Psoas muscle (tissue), 8 donors: Measurements from ENCODE around the gene DMD. TPM values are rescaled to one million over a fixed set of nuclear protein-coding genes. Genes with fewer than 3 reads are reported as not detected.

ENCODE experiments used
- ATAC-seq, 4 donors: fragments of 200-7000 bp; cut with Tn5 transposase; one replicate each; pipeline ENCODE4 v1.9.1; 2020; ENCODE audit warnings: moderate library complexity in 3 of 4, mild to moderate bottlenecking in 2 of 4
- DNase-seq, 2 donors: peaks; one replicate each; pipeline ENCODE4 v3.0.0-alpha.2; 2020
- H3K27ac ChIP-seq: fragments of 200-600 bp; one replicate; pipeline ENCODE4 v1.8.0; 2022
- H3K27me3 ChIP-seq, 3 donors: fragments of 200-600 bp in 1 of 3; one replicate each; pipeline versions ENCODE4 v1.6.1 to v1.8.0; 2013 to 2022; ENCODE audit warnings: low read length in 2 of 3, mild to moderate bottlenecking in 2 of 3, moderate library complexity in 1 of 3; ENCODE audit not compliant: insufficient read depth in 3 of 3
- H3K36me3 ChIP-seq, 2 donors: fragments of 200-600 bp in 1 of 2; one replicate each; pipeline versions ENCODE4 v1.6.1 to v1.8.0; 2013 to 2022; ENCODE audit warnings: low read depth in 1 of 2, mild to moderate bottlenecking in 1 of 2, moderate library complexity in 1 of 2; ENCODE audit not compliant: insufficient read depth in 1 of 2
- H3K4me1 ChIP-seq: fragments of 200-600 bp; one replicate; pipeline ENCODE4 v1.8.0; 2022
- H3K4me3 ChIP-seq: fragments of 200-600 bp; one replicate; pipeline ENCODE4 v1.8.0; 2022; ENCODE audit warnings: mild to moderate bottlenecking
- H3K9me3 ChIP-seq: fragments of 200-600 bp; one replicate; pipeline ENCODE4 v1.8.0; 2022
- WGBS, 3 donors: extraction: QIAGEN DNeasy Blood & Tissue Kit; methylation state at CpG; one replicate each; pipeline versions ENCODE4 v1.1.6 to v1.1.7; 2013; 5-methylcytosine and 5-hydroxymethylcytosine counted together
- intact Hi-C, 2 donors: fragments of 100-400 bp; cut with DNase I; formaldehyde crosslinking; loops; one replicate each; pipeline versions ENCODE4 v1.11.0 to v1.14.2; 2022
- polyA plus RNA-seq, 3 donors: library from polyadenylated mRNA; stranded (reverse); fragments of 200-250 nt; gene quantifications; one replicate each; pipeline ENCODE4 v1.2.3, GENCODE V29; 2013
- total RNA-seq, 4 donors: library from RNA; stranded (reverse); fragmentation: NEBNext Ultra II Directional in 2 of 4; extraction: Animal tissue kit (Norgen Biotek cat#: 25700) in 2 of 4; gene quantifications; one replicate each; pipeline versions ENCODE4 v1.2.1 to v1.2.4, GENCODE V29; 2021 to 2023
- TF ChIP-seq, protein P1 (sequence below): fragments of 200-600 bp; IDR thresholded peaks from one replicate; pipeline ENCODE4 v1.8.0; 2022; ENCODE audit warnings: antibody characterized with exemption
- donor health status: healthy with polysubstance abuse.
- donor health status: DM: no; HTN: no; CAD: no; lungs with moderate emphysema.
- donor health status: Bipolar disorder and iron deficiency.
- donor health status: healthy.
- donor health status: DM: yes; HTN: yes; CAD: no.
- donor health status: DM: no; HTN: no; CAD: no.
- donor health status: DM: no; HTN: no; CAD: no.
- donor health status: DM: yes; HTN: yes; CAD: no.

DMD gene
- total and polyA plus RNA-seq, 7 donors: 6.8 to 170 (median 86.5) TPM

DNA sequence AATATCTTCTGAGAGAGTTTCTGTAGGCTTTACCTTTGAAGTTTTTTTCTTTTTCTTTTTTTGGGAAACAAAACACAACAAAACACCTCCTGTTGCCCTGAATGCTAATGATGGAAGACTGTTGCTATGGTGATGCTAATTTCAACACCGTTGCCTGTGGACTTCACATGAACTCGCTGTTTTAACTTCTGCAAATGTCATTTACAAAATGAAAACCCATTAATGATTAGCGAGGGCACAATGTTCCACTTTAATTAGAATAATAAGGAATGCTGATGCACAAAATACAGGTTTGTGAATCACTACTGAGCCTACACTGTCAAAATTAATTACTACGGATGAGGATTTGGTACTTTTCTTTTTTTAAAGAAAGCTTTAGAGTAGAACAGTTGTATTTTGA is 1912.4 kb downstream of the DMD start:
- no peaks in the 10 kb centered on the region for H3K9me3 ChIP-seq
- ATAC-seq (no peak), DNase-seq (no peak)
- H3K4me3 ChIP-seq: no peak overlapping the region
- TF ChIP-seq, protein P1, sequence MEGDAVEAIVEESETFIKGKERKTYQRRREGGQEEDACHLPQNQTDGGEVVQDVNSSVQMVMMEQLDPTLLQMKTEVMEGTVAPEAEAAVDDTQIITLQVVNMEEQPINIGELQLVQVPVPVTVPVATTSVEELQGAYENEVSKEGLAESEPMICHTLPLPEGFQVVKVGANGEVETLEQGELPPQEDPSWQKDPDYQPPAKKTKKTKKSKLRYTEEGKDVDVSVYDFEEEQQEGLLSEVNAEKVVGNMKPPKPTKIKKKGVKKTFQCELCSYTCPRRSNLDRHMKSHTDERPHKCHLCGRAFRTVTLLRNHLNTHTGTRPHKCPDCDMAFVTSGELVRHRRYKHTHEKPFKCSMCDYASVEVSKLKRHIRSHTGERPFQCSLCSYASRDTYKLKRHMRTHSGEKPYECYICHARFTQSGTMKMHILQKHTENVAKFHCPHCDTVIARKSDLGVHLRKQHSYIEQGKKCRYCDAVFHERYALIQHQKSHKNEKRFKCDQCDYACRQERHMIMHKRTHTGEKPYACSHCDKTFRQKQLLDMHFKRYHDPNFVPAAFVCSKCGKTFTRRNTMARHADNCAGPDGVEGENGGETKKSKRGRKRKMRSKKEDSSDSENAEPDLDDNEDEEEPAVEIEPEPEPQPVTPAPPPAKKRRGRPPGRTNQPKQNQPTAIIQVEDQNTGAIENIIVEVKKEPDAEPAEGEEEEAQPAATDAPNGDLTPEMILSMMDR: no peak
- intact Hi-C loops: no loop called here
- H3K27ac ChIP-seq: no peak overlapping the region
- no peaks in the 10 kb centered on the region for H3K36me3 ChIP-seq
- H3K27me3 ChIP-seq: no peaks in the 10 kb centered on the region
- WGBS, 3 donors: 54 to 70% (median 62%) methylated on average over 4 of the region's 4 CpGs
- no peaks in the 10 kb centered on the region for H3K4me1 ChIP-seq

GRCh38 chrX:31297881-31298280 is 1913.5 kb downstream of the DMD start:
- Histone ChIP-seq H3K4me1 (no peaks in the 10 kb centered on the region), H3K27me3 (no peaks in the 10 kb centered on the region), H3K27ac (no peak overlapping the region), H3K36me3 (no peaks in the 10 kb centered on the region), H3K4me3 (no peak overlapping the region), H3K9me3 (no peaks in the 10 kb centered on the region)
- ATAC-seq (no peak), DNase-seq (no peak)
- intact Hi-C loops: no loop called here
- TF ChIP-seq, protein P1: no peak

- no peak overlapping the region for H3K27ac ChIP-seq
- 74 to 88% (median 84%) methylated on average over 3 of the region's 3 CpGs for WGBS, 3 donors
- no peak for ATAC-seq
These were observed 1916.9 kb downstream of the DMD start for GRCh38 chrX:31294475-31294874.

DNA sequence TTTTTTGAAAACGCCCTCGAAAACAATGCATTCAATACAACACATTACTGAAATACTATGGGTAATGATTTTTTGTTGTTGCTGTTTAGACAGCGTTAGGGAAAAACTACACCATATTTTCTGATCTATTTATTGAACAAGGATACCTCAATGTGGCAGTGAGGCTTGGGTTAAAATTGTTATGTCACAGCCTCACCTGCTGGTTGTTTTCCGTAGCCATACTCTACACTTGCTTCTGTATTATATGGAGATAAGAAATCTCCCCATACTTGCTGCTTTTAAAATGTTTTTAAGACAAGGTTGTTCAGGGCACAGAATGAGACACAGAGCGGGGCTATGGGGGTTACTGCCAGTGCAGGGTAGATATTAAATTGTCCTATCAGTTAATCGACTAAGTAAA is 1917.9 kb downstream of the DMD start:
- DNase-seq (no peak), ATAC-seq (no peak)
- no peaks in the 10 kb centered on the region for H3K9me3 ChIP-seq
- H3K4me3 ChIP-seq: no peak overlapping the region
- intact Hi-C loops: no loop called here
- 78 to 88% (median 88%) methylated on average over 6 of the region's 6 CpGs for WGBS, 3 donors
- H3K36me3 ChIP-seq: no peaks in the 10 kb centered on the region
- no peak overlapping the region for H3K27ac ChIP-seq
- TF ChIP-seq, protein P1: peak; percentile 4
- no peaks in the 10 kb centered on the region for H3K27me3 ChIP-seq
- H3K4me1 ChIP-seq: no peaks in the 10 kb centered on the region

More at GRCh38 chrX:31294475-31294874, 1916.9 kb downstream of the DMD start:
- intact Hi-C loops: no loop called here
- TF ChIP-seq, protein P1: no peak
- no peaks in the 10 kb centered on the region for H3K27me3 ChIP-seq
- H3K4me1 ChIP-seq: no peaks in the 10 kb centered on the region
- H3K4me3 ChIP-seq: no peak overlapping the region
- no peaks in the 10 kb centered on the region for H3K9me3 ChIP-seq
- DNase-seq: no peak
- no peaks in the 10 kb centered on the region for H3K36me3 ChIP-seq

DNA sequence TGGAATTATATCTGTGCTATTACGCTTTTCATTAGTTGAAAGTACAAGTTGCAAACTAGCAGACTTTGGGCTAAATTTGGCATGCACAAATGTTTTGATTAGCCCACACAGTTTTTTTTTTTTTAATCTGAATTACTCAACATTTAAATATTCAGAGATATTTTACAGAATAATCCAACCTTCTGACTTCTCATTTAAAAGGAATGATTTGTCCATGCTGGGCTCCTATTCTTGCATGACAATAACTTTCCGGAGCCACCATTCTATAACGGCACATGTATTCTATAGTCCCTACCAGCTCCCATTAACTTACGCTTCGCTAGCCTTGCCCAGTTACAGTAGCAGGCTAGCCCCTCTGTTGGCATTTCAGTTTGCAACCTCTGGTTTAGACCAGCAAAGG is 1920.2 kb downstream of the DMD start:
- no peaks in the 10 kb centered on the region for H3K36me3 ChIP-seq
- no peak for ATAC-seq
- intact Hi-C loops: no loop called here
- H3K27me3 ChIP-seq: no peaks in the 10 kb centered on the region
- TF ChIP-seq, protein P1: no peak
- H3K4me1 ChIP-seq: no peaks in the 10 kb centered on the region
- H3K27ac ChIP-seq: no peak overlapping the region
- no peak for DNase-seq
- 84 to 96% (median 95%) methylated on average over 5 of the region's 5 CpGs for WGBS, 3 donors
- no peak overlapping the region for H3K4me3 ChIP-seq
- no peaks in the 10 kb centered on the region for H3K9me3 ChIP-seq
